Left lung (tissue), 10 donors: ENCODE results near the gene FABP1. TPM values are rescaled to one million over a fixed set of nuclear protein-coding genes. Genes with fewer than 3 reads are reported as not detected.

Experiments used
- ATAC-seq: fragments of 200-7000 bp; cut with Tn5 transposase; one replicate; pipeline ENCODE4 v1.9.1; 2020; ENCODE audit warnings: moderate library complexity
- DNase-seq, 4 donors: peaks; one replicate each; pipeline ENCODE4 v3.0.0-alpha.2; 2013 to 2020
- H3K27ac ChIP-seq, 2 donors: fragments of 200-600 bp; sonication (generic) in 1 of 2; one replicate each; pipeline versions ENCODE4 v1.5.0 to v1.8.0; 2020 to 2021
- H3K27me3 ChIP-seq, 2 donors: fragments of 200-600 bp; sonication (generic) in 1 of 2; one replicate each; pipeline versions ENCODE4 v1.5.0 to v1.8.0; 2020 to 2021
- H3K36me3 ChIP-seq, 2 donors: fragments of 200-600 bp; sonication (generic) in 1 of 2; one replicate each; pipeline versions ENCODE4 v1.5.0 to v1.8.0; 2020 to 2021
- H3K4me1 ChIP-seq, 2 donors: fragments of 200-600 bp; one replicate each; pipeline ENCODE4 v1.8.0; 2021
- H3K4me3 ChIP-seq, 2 donors: fragments of 200-600 bp; sonication (generic) in 1 of 2; one replicate each; pipeline versions ENCODE4 v1.5.0 to v1.8.0; 2020 to 2021; ENCODE audit warnings: mild to moderate bottlenecking in 1 of 2
- H3K9me3 ChIP-seq, 2 donors: fragments of 200-600 bp; sonication (generic) in 1 of 2; one replicate each; pipeline versions ENCODE4 v1.5.0 to v1.8.0; 2020 to 2021
- intact Hi-C, 2 donors: fragments of 100-400 bp; cut with DNase I; formaldehyde crosslinking; loops; one replicate each; pipeline versions ENCODE4 v1.11.2 to v1.14.2; 2022
- polyA plus RNA-seq, 6 donors: library from polyadenylated mRNA; unstranded; fragments of 120-200 nt; gene quantifications; one replicate each; pipeline ENCODE4 v1.2.1, GENCODE V29; 2013; ENCODE audit not compliant: insufficient read length in 6 of 6
- total RNA-seq, 2 donors: library from RNA; stranded (reverse); fragmentation: NEBNext Ultra II Directional; extraction: Animal tissue kit (Norgen Biotek cat#: 25700); gene quantifications; one replicate each; pipeline ENCODE4 v1.2.1, GENCODE V29; 2021
- TF ChIP-seq, protein P1 (sequence below), 2 donors: fragments of 200-600 bp; sonication (generic) in 1 of 2; IDR thresholded peaks; one replicate each; pipeline versions ENCODE4 v1.5.0 to v1.8.0; 2021; ENCODE audit warnings: antibody characterized with exemption in 2 of 2
- donor health status: DM: no; HTN: yes; CAD: no.
- donor health status: DM: no; HTN: no; CAD: no.

FABP1 gene
- total and polyA plus RNA-seq, 8 donors, result 0.13 to 2.5 (median 1.4) TPM; not detected in 5

DNA sequence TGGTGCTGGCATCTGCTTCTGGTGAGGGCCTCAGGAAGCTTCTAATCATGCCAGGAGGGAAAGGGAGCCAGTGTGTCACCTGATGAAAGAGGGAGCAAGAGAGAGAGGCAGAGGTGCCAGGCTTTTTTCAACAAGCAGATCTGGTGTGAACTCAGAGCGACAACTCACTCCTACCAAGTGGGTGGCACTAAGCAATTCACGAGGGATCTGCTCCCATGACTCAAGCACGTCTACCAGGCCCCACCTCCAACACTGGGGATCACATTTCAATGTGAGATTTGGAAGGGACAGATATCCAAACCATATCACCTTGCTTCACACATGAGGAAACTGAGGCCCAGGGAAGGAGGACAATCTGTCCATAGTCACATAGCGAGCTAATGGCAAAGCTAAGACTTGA is 19.1 kb downstream of the FABP1 start:
- intact Hi-C loops, result no loop called here
- Histone ChIP-seq H3K4me1 (no peaks in the 10 kb centered on the region), H3K4me3 (no peak overlapping the region), H3K27ac (no peak overlapping the region), H3K9me3 (no peaks in the 10 kb centered on the region), H3K27me3 (no peaks in the 10 kb centered on the region), H3K36me3 (no peaks in the 10 kb centered on the region)
- TF ChIP-seq, protein P1, sequence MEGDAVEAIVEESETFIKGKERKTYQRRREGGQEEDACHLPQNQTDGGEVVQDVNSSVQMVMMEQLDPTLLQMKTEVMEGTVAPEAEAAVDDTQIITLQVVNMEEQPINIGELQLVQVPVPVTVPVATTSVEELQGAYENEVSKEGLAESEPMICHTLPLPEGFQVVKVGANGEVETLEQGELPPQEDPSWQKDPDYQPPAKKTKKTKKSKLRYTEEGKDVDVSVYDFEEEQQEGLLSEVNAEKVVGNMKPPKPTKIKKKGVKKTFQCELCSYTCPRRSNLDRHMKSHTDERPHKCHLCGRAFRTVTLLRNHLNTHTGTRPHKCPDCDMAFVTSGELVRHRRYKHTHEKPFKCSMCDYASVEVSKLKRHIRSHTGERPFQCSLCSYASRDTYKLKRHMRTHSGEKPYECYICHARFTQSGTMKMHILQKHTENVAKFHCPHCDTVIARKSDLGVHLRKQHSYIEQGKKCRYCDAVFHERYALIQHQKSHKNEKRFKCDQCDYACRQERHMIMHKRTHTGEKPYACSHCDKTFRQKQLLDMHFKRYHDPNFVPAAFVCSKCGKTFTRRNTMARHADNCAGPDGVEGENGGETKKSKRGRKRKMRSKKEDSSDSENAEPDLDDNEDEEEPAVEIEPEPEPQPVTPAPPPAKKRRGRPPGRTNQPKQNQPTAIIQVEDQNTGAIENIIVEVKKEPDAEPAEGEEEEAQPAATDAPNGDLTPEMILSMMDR (IDR thresholded peaks at IDR 0.05), result no peak
- ATAC-seq, result no peak
- no peak for DNase-seq

DNA sequence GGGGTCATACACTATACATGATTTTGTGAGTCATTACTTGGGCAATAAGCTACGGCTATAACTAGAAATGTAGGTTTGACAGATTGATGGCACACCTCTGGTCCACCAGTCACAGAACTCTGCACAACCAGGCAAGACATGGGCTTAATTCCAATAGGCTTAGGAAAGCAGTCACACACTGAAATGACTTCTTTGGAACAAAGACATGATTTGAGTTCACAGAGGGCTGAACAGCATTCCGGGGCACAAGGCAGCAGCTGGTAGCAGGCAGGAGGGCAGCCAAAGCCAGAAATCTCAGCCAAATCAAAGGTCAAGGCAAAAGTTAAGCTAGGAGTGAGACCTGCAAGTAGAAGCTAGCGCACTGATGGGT is 27.4 kb downstream of the FABP1 start:
- no peak overlapping the region for H3K27ac ChIP-seq

GRCh38 chr2:88099798-88100488 is 27.9 kb downstream of the FABP1 start:
- peak; percentile 31 for ATAC-seq
- Histone ChIP-seq H3K27me3 (no peaks in the 10 kb centered on the region), H3K27ac (no peak overlapping the region), H3K9me3 (no peaks in the 10 kb centered on the region), H3K4me1 (no peaks in the 10 kb centered on the region), H3K36me3 (no peaks in the 10 kb centered on the region), H3K4me3 (no peak overlapping the region)
- intact Hi-C loops, result no loop called here
- DNase-seq, result no peak
- TF ChIP-seq, protein P1 (IDR thresholded peaks at IDR 0.05), result no peak

More for the DNA sequence above, 27.4 kb downstream of the FABP1 start:
- no peaks in the 10 kb centered on the region for H3K27me3 ChIP-seq
- H3K4me1 ChIP-seq, result no peaks in the 10 kb centered on the region
- no peak overlapping the region for H3K4me3 ChIP-seq
- no peak for ATAC-seq
- H3K36me3 ChIP-seq, result no peaks in the 10 kb centered on the region
- no peak for DNase-seq
- intact Hi-C loops, result no loop called here
- TF ChIP-seq, protein P1 (IDR thresholded peaks at IDR 0.05), result no peak
- H3K9me3 ChIP-seq, result no peaks in the 10 kb centered on the region

DNA sequence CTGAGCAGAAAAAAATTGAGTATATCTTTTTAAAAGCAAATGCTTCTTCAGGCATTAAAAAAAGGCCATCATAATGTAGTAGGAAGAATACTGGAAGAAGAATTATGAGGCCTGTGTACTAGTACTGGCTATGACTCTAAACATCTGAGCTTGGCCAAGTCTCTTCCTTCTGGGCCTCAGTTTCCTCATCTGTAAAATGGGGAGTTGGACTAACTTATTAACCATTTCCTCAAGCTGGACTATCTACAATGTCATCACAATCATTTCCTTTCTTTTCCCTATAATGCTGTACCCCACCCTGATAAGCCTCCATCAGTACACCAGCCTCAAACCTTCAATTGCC is 29.3 kb downstream of the FABP1 start:
- intact Hi-C loops, result no loop called here
- TF ChIP-seq, protein P1 (IDR thresholded peaks at IDR 0.05), result no peak
- no peak for ATAC-seq

GRCh38 chr2:88097891-88098557 is 29.8 kb downstream of the FABP1 start:
- Histone ChIP-seq H3K4me3 (no peak overlapping the region), H3K36me3 (no peaks in the 10 kb centered on the region), H3K27me3 (no peaks in the 10 kb centered on the region), H3K4me1 (no peaks in the 10 kb centered on the region), H3K27ac (no peak overlapping the region), H3K9me3 (no peaks in the 10 kb centered on the region)
- TF ChIP-seq, protein P1 (IDR thresholded peaks at IDR 0.05), result no peak
- ATAC-seq (no peak), DNase-seq (no peak)
- intact Hi-C loops, result no loop called here

More for the DNA sequence above, 29.3 kb downstream of the FABP1 start:
- Histone ChIP-seq H3K4me3 (no peak overlapping the region), H3K36me3 (no peaks in the 10 kb centered on the region), H3K4me1 (no peaks in the 10 kb centered on the region), H3K27ac (no peak overlapping the region), H3K27me3 (no peaks in the 10 kb centered on the region), H3K9me3 (no peaks in the 10 kb centered on the region)
- DNase-seq, result no peak
